ENCODE results near the gene TMEM255A. TPM values are rescaled to one million over a fixed set of nuclear protein-coding genes. Genes with fewer than 3 reads are reported as not detected.

The TMEM255A gene
- total and polyA plus RNA-seq, 2 of the 13 experiments (the other 11 are each of a cell fraction or from before 2014, with no cell fraction given), result 0.13 to 0.40 TPM

- TF ChIP-seq ZNF691 (CRISPR knock-in tag; IDR thresholded peaks at IDR 0.05; ENCODE audit: borderline replicate concordance, low read depth) (0 out of 2 replicates have a peak, but pooled peaks have one; percentile 48), CHD4 (IDR thresholded peaks at IDR 0.05; ENCODE audit: borderline replicate concordance, low read length) (no peak), ZNF574 (CRISPR knock-in tag; IDR thresholded peaks at IDR 0.05) (peak; percentile 82), MXD1 (CRISPR knock-in tag; IDR thresholded peaks at IDR 0.05) (no peak), HNRNPH1 (optimal IDR thresholded peaks at IDR 0.05; ENCODE audit: low read depth, low read length) (no peak), SAP130 (CRISPR knock-in tag; IDR thresholded peaks at IDR 0.05; ENCODE audit: low read depth) (peak; percentile 85), KLF6 (CRISPR knock-in tag; IDR thresholded peaks at IDR 0.05) (no peak), POGZ (CRISPR knock-in tag; IDR thresholded peaks at IDR 0.05) (peak; percentile 78), ZNF614 (CRISPR knock-in tag; IDR thresholded peaks at IDR 0.05; ENCODE audit: borderline replicate concordance) (peak; percentile 35; the same call in 1 of the 2 replicates), ZBTB34 (CRISPR knock-in tag; IDR thresholded peaks at IDR 0.05) (no peak), HMGXB3 (CRISPR knock-in tag; IDR thresholded peaks at IDR 0.05; ENCODE audit: borderline replicate concordance) (0 out of 2 replicates have a peak, but pooled peaks have one; percentile 50), ZNF841 (CRISPR knock-in tag; IDR thresholded peaks at IDR 0.05; ENCODE audit: borderline replicate concordance) (no peak), KMT2B (CRISPR knock-in tag; IDR thresholded peaks at IDR 0.05) (peak; percentile 97), HOXA5 (CRISPR knock-in tag; IDR thresholded peaks at IDR 0.05) (peak; percentile 72; the same call in 1 of the 2 replicates), PATZ1 (CRISPR knock-in tag; IDR thresholded peaks at IDR 0.05) (peak; percentile 41)
These were observed 66.3 kb downstream of the TMEM255A start (continued) for GRCh38 chrX:120244735-120245498.
